Measurements from ENCODE around the gene SHE. TPM values are rescaled to one million over a fixed set of nuclear protein-coding genes. Genes with fewer than 3 reads are reported as not detected.

Gene SHE
- total RNA-seq, result not detected in 2 replicates

DNA sequence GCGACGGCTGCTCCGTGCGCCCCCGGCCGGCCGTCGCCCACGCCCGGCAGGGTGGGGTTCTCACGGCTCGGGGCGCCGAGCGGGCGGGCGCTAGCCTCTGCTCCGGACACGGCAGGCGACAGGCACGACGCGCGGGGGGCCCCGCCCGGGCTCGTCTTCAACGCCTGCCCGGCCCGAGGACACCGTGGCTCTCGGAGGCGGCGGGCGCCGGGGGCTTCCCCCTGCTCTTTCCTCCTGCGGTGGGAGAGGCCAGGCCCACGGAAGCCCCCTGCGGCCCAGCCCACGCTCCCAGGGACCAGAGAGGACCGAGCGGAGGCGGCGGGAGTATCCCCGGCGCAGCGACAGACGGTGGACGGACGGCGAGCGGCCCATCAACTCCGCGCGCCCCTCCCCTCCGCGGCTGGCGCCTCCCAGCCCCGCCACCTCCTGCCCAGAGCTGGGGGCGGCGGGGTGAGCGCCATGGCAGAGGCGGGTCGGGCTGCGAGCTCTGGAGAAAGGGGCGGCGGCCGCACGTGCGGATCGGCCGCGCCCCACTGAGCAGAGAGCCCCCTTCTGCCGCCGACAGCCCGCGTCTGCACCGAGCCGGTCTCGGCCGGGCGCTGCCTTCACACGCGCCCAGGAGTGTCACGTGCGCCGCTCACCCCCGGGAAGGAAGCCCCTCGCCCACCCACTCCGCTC is at the start of gene SHE, which contains the start of gene TDRD10:
Gene SHE (minus strand): TSS at position 347 of the 678 bp plus-strand sequence. CDS start 386 bp downstream, outside the sequence.
Gene TDRD10 (plus strand): TSS at position 154 of the 678 bp plus-strand sequence. CDS start 4,685 bp downstream, outside the sequence.
- DNase-seq (ENCODE audit: low spot score), result no peak
- Mint-ChIP-seq H3K27ac (no peak within 1 kb of the TSS), H3K4me3 (no peak within 1 kb of the TSS), H3K4me1 (ENCODE audit: low read depth) (peaks cover 8% of the 10 kb centered on the region), H3K9me3 (no peaks in the 10 kb centered on the region), H3K36me3 (ENCODE audit: low read depth) (no peaks in the 10 kb centered on the region), H3K27me3 (ENCODE audit: insufficient read depth) (peaks cover 67% of the 10 kb centered on the region)
- intact Hi-C loops (cut with micrococcal nuclease), result no loop called here

DNA sequence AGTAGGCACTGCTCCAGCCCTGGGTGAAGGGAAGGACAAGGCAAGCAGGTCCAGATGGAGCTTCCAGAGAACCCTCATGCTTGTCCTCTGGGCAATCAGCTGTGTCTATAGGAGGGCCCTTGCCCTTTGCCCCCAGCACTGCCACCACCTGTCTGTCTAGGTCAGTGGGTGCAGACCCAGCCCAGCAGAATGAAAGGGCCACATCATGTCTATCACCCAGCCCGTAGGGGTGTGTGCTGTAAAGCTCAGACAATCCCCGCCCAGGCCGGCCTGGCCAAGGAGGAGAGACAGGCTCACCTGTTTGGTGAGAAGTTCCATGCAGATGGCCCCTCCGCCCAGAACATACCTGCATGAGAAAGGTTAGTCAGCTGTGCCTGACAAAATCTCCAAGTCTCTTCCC is 49.3 kb upstream of the SHE start:
- Mint-ChIP-seq H3K9me3 (no peaks in the 10 kb centered on the region), H3K4me1 (ENCODE audit: low read depth) (peaks cover 33% of the 10 kb centered on the region), H3K36me3 (ENCODE audit: low read depth) (peaks cover 60% of the 10 kb centered on the region), H3K4me3 (no peak overlapping the region), H3K27me3 (ENCODE audit: insufficient read depth) (no peaks in the 10 kb centered on the region), H3K27ac (no peak overlapping the region)
- DNase-seq (ENCODE audit: low spot score), result no peak
- intact Hi-C loops (cut with micrococcal nuclease), result no loop called here

DNA sequence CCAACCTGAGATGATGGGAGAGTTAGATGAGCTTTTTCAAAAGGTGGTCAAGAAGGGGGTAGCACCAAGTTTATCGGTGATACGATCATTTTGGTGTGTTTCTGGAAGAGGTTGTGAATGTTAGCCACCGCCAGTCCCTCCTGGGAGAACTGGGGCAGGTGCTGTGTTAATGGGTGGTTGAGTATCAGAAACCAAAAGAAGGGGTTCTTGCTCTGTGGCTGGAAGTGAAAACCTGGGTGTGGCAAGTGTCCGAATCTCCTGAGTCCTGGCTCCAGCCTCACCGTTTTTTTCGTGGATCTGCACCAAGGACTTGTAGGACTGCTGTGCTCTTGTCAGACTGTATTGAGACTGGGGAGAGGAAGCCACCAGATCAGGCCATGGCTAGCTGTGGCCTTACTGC is 48.4 kb upstream of the SHE start:
- H3K27me3 Mint-ChIP-seq (ENCODE audit: insufficient read depth), result no peaks in the 10 kb centered on the region
- no peak overlapping the region for H3K27ac Mint-ChIP-seq
- H3K4me3 Mint-ChIP-seq, result no peak overlapping the region
- intact Hi-C loops (cut with micrococcal nuclease), result no loop called here
- DNase-seq (ENCODE audit: low spot score), result no peak
- H3K36me3 Mint-ChIP-seq (ENCODE audit: low read depth), result peaks cover 54% of the 10 kb centered on the region
- peaks cover 25% of the 10 kb centered on the region for H3K4me1 Mint-ChIP-seq (ENCODE audit: low read depth)
- no peaks in the 10 kb centered on the region for H3K9me3 Mint-ChIP-seq

DNA sequence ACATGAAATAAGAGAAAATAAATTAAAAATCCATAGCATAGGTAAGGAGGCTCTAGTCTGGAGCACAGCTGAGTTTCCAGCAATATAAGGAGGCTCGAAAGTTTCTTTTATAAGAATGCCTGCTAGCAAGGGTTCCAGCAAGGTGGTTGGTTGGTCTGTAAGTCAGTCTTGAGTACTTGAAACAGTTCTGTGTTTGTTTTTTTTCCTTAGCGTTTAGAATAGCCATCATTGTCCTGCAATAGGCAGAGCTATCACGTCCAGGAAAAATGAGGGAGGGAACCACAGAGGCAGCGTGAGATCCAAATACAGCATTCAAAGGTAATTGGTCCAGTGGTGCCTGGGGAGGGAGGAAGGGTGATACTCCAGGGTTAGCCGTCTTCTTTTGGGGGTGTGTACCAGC is 47.9 kb upstream of the SHE start:
- Mint-ChIP-seq H3K9me3 (no peaks in the 10 kb centered on the region), H3K4me3 (no peak overlapping the region), H3K27me3 (ENCODE audit: insufficient read depth) (no peaks in the 10 kb centered on the region), H3K4me1 (ENCODE audit: low read depth) (peaks cover 19% of the 10 kb centered on the region), H3K27ac (no peak overlapping the region), H3K36me3 (ENCODE audit: low read depth) (peaks cover 48% of the 10 kb centered on the region)
- DNase-seq (ENCODE audit: low spot score), result no peak
- intact Hi-C loops (cut with micrococcal nuclease), result no loop called here

DNA sequence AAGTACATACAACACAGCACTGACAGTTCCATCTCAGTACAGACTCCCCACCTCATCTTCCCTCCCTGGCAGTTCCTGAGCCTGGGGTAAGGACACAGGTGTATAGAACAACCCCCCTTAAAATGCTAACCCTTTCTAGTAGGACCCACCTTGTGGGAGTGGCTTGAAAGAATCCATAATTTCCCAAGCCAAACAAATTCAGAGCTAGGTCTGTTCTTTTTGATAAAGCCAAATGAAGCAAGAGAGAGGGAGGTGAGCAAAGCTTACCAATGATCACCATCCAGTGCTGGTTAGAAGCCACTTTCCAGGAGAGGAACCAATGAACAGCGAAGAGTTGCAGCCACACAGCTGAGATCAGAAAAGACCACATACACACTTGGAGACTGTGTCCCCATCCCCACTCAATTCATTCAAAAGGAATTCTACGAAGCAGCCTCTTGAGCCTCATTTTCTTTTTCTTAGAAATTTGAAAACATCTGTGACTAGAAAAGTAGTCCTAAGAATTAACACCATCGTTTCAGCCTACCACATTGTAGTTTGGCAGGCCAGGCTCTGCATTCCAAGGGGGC is 47.1 kb upstream of the SHE start:
- intact Hi-C loops (cut with micrococcal nuclease), result no loop called here
- H3K4me3 Mint-ChIP-seq, result no peak overlapping the region
- H3K4me1 Mint-ChIP-seq (ENCODE audit: low read depth), result peaks cover 13% of the 10 kb centered on the region
- no peak overlapping the region for H3K27ac Mint-ChIP-seq
- no peak for DNase-seq (ENCODE audit: low spot score)
- H3K27me3 Mint-ChIP-seq (ENCODE audit: insufficient read depth), result no peaks in the 10 kb centered on the region
- H3K9me3 Mint-ChIP-seq, result no peaks in the 10 kb centered on the region
- peaks cover 42% of the 10 kb centered on the region for H3K36me3 Mint-ChIP-seq (ENCODE audit: low read depth)

DNA sequence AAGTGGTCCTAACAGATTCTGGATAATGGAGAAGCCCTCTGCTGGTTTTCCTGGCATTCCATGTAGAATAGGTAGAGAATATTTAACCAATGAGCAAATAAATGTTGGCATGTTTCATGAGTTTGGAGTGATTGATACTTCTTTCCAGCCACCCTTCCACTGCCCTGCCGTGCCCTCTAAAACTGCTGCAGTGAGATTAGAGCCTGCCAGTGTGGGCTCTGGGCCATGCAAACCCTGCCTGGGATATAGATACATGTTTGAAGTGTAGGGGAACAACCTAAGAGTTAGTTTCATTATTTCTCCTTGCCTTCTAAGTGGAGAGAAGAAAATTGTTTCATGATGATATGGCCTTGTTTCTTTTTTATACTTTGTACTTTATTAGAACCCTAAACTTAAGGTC is 45.8 kb upstream of the SHE start:
- intact Hi-C loops (cut with micrococcal nuclease), result no loop called here
- H3K36me3 Mint-ChIP-seq (ENCODE audit: low read depth), result peaks cover 32% of the 10 kb centered on the region

DNA sequence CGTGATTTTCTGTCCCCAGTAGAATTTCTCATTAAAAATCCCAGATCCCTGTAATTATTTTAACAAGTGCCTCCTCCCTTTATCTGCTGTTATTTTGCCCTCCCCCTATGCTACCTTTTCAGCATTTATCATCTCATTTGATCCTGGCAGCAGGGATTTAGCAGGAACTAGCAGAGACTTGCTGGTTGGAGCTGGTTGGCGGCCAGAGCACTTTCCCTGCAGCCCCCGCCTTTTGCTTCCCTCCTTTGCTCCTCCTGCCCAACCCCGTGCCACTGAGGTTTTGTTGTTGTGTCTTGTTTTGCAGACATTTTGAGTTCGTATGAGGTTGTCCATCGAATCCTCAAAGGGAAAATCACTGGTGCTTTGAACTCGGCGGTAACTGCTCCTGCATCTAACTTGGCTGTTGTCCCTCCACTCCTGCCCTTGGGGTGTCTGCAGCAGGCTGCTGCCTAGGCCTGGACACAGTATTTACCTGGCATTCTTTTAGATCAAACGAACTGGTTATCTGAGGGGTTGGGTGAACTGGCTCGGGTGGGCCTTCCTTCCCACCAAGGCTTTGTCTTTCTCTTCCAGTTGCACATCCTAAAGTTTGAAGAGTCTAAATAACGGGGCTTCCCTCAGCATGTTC is 45.0 kb upstream of the SHE start:
- no peaks in the 10 kb centered on the region for H3K9me3 Mint-ChIP-seq
- H3K27ac Mint-ChIP-seq, result peak overlapping the region; percentile 13
- intact Hi-C loops (cut with micrococcal nuclease), result no loop called here
- peaks cover 3% of the 10 kb centered on the region for H3K27me3 Mint-ChIP-seq (ENCODE audit: insufficient read depth)
- H3K4me1 Mint-ChIP-seq (ENCODE audit: low read depth), result peaks cover 6% of the 10 kb centered on the region
- H3K4me3 Mint-ChIP-seq, result no peak overlapping the region
- H3K36me3 Mint-ChIP-seq (ENCODE audit: low read depth), result peaks cover 28% of the 10 kb centered on the region
- no peak for DNase-seq (ENCODE audit: low spot score)

More for the DNA sequence above, 45.8 kb upstream of the SHE start:
- DNase-seq (ENCODE audit: low spot score), result no peak
- Mint-ChIP-seq H3K27ac (no peak overlapping the region), H3K9me3 (no peaks in the 10 kb centered on the region), H3K27me3 (ENCODE audit: insufficient read depth) (no peaks in the 10 kb centered on the region), H3K4me3 (no peak overlapping the region), H3K4me1 (ENCODE audit: low read depth) (peaks cover 7% of the 10 kb centered on the region)

DNA sequence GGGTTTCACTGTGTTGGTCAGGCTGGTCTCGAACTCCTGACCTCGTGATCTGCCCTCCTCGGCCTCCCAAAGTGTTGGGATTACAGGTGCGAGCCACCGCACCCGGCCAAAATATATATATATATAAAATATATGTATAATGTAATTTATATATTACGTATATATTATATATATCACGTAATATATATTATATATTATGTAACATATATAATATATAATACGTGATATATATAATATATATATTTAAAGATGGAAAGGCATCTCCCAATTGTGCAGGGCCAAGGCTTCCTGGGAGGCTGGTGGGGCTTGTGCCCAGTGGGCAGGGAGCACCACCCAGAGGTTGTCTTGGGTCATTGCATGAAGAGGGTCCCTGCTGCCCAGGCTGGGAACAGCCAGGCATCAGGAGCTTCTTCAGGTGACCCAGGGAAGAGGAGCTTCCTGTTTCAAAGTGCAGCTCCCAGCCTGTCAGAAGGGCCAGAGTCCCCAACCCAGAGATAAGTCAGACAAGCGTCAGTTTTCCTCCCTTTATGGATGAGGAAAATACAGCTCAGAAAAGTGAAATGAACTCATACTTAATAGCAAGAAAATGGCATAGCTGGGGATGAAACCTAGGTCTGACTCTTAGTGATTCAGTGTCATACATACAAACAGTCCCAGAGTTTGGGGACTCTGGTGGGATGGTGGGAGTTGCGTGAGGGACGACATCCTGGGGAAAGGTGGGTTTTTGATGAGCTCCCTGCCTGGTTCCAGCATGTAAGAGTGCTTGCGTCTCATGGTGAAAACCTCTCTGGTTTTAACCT is 44.3 kb upstream of the SHE start:
- intact Hi-C loops (cut with micrococcal nuclease), result loop anchor here (1.0 kb wide), 1 partner anchor 66 kb away; no protein-coding TSS in a partner anchor
- Mint-ChIP-seq H3K36me3 (ENCODE audit: low read depth) (peaks cover 26% of the 10 kb centered on the region), H3K27ac (no peak overlapping the region), H3K27me3 (ENCODE audit: insufficient read depth) (peaks cover 6% of the 10 kb centered on the region), H3K9me3 (no peaks in the 10 kb centered on the region), H3K4me3 (no peak overlapping the region), H3K4me1 (ENCODE audit: low read depth) (peaks cover 6% of the 10 kb centered on the region)
- DNase-seq (ENCODE audit: low spot score), result peak; percentile 19

DNA sequence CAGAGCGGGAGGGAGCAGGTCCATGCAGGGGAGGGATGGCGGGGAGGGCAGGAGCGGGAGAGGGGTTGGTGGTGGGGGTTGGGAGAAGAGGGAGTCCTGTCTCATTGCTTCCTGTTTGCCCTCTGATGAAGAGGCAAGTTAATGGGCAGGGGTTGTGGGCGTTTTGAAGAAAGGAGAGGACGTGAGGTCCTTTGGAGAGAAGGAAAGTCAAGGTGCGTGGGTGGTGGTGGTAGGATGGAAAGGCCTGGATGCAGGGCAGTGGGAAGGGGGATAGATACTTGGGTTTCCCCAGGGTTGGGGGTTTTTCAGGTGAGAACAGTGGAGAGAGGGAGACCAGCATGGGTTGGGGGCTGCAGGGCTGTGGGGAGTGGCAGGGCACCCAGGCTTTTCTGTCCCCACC is 39.0 kb upstream of the SHE start:
- H3K27ac Mint-ChIP-seq, result no peak overlapping the region
- no peaks in the 10 kb centered on the region for H3K36me3 Mint-ChIP-seq (ENCODE audit: low read depth)
- no peak overlapping the region for H3K4me3 Mint-ChIP-seq
- intact Hi-C loops (cut with micrococcal nuclease), result no loop called here
- H3K9me3 Mint-ChIP-seq, result no peaks in the 10 kb centered on the region
- DNase-seq (ENCODE audit: low spot score), result no peak
- H3K4me1 Mint-ChIP-seq (ENCODE audit: low read depth), result no peaks in the 10 kb centered on the region
- peaks cover 32% of the 10 kb centered on the region for H3K27me3 Mint-ChIP-seq (ENCODE audit: insufficient read depth)

DNA sequence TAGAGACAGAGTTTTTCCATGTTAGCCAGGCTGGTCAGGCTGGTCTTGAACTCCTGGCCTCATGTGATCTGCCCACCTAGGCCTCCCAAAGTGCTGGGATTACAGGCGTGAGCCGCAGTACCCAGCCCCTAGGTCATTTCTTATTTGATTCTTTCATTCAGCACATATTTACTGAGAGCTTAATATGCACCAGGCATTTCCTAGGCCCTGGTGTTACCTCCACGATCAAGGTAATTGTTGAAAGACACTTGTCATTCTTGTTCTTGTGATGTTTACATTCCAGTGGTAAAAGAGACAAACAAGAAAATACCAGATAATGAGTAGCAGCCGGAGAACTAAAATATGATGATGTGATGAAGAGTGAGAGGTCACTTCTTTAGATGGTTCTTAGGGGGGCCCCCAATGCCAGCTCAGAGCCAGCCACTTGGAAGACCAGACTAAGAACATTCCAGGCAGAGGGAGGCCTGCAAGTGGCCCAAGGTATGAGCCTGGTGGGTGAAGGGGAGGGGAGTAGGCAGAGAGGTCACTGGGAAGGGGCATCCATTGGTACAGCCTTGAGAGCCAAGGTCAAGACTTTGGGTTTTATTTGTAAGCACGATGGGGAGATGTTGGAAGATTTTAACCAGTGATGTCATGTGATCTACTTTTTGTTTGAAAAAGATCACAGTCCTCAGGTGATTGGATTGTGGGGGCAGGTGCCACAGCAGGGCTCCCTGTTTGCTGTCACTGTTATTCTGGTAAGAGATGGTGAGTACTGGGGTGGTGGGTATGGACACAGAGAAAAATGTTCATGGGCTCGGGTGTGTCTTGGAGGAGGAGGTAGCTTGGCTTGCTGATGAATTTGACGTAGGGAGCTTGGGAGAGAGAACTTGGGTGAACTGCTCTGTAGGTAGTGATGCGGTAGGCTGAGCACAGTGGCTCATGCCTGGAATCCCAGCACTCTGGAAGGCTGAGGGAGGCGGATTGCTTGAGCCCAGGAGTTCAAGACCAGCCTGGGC is 37.6 kb upstream of the SHE start:
- H3K4me1 Mint-ChIP-seq (ENCODE audit: low read depth), result no peaks in the 10 kb centered on the region
- H3K9me3 Mint-ChIP-seq, result no peaks in the 10 kb centered on the region
- no peaks in the 10 kb centered on the region for H3K36me3 Mint-ChIP-seq (ENCODE audit: low read depth)
- DNase-seq (ENCODE audit: low spot score), result no peak
- no peak overlapping the region for H3K27ac Mint-ChIP-seq
- intact Hi-C loops (cut with micrococcal nuclease), result no loop called here
- H3K4me3 Mint-ChIP-seq, result no peak overlapping the region
- peaks cover 32% of the 10 kb centered on the region for H3K27me3 Mint-ChIP-seq (ENCODE audit: insufficient read depth)

DNA sequence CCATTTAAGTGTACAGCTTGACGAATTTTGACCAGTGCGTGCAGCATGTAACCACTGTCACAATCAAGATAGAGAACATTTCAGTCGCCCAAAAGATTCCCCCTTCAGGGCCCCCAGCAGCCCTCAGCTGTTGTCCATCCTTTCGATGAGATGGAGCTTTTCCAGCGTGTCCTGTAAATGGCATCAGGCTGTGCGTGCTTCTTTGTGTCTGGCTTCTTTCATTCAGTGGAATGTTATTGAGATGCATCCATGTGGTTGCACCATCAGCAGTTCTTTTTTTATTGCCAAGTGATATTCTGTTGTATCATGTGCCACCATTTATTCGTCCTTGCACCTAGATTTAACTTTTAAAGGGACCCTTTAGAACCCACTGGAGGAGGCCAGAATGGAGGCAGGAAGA is 34.4 kb upstream of the SHE start:
- Mint-ChIP-seq H3K27ac (no peak overlapping the region), H3K4me1 (ENCODE audit: low read depth) (no peaks in the 10 kb centered on the region), H3K27me3 (ENCODE audit: insufficient read depth) (peaks cover 33% of the 10 kb centered on the region), H3K36me3 (ENCODE audit: low read depth) (no peaks in the 10 kb centered on the region), H3K4me3 (no peak overlapping the region), H3K9me3 (no peaks in the 10 kb centered on the region)
- DNase-seq (ENCODE audit: low spot score), result no peak
- intact Hi-C loops (cut with micrococcal nuclease), result no loop called here
